Keratinocyte (primary cell): ENCODE data around the gene ADCY10. TPM values are rescaled to one million over a fixed set of nuclear protein-coding genes. Genes with fewer than 3 reads are reported as not detected.

ENCODE experiments used
- DNase-seq: peaks from one replicate; pipeline ENCODE4 v3.0.0-alpha.2; 2011; ENCODE audit warnings: low read depth, missing footprints, low spot score
- FAIRE-seq: peaks from 2 replicates; lab custom pipeline; 2011; peaks lifted over from hg19 to GRCh38; lab: Jason Lieb, UNC
- H2AFZ ChIP-seq: 2 replicates; pipeline ENCODE4 v1.6.0; 2012; ENCODE audit warnings: low read length, control low read depth, inconsistent platforms; ENCODE audit not compliant: control insufficient read depth
- H3K27ac ChIP-seq: 2 replicates; pipeline ENCODE4 v1.5.1; 2011; ENCODE audit warnings: low read length; ENCODE audit not compliant: control insufficient read depth, insufficient read depth
- H3K27me3 ChIP-seq: 3 replicates; pipeline ENCODE4 v1.6.0; 2011; ENCODE audit warnings: low read length; ENCODE audit not compliant: control insufficient read depth, insufficient read depth; ENCODE audit errors: extremely low read depth
- H3K36me3 ChIP-seq, 2 experiments: 2 replicates in 1 of 2; 3 replicates in 1 of 2; pipeline ENCODE4 v1.5.1; 2011; ENCODE audit warnings: low read length in 2 of 2, mild to moderate bottlenecking in 1 of 2; ENCODE audit not compliant: control insufficient read depth in 2 of 2, insufficient read depth in 2 of 2; ENCODE audit errors: extremely low read depth in 1 of 2
- H3K4me1 ChIP-seq: 3 replicates; pipeline ENCODE4 v1.5.1; 2011; ENCODE audit warnings: low read length; ENCODE audit not compliant: control insufficient read depth, insufficient read depth; ENCODE audit errors: extremely low read depth
- H3K4me2 ChIP-seq: 3 replicates; pipeline ENCODE4 v1.6.0; 2011; ENCODE audit warnings: low read depth, low read length; ENCODE audit not compliant: control insufficient read depth, insufficient read depth; ENCODE audit errors: extremely low read depth
- H3K4me3 ChIP-seq, 3 experiments: fragments of 200-600 bp in 1 of 3; sonication (generic) in 1 of 3; 2 replicates in 2 of 3; 3 replicates in 1 of 3; pipeline ENCODE4 v1.5.1; 2011 to 2016; ENCODE audit warnings: low read length in 3 of 3, mild to moderate bottlenecking in 3 of 3, control low read depth in 2 of 3, inconsistent platforms in 1 of 3, low read depth in 1 of 3, mixed read lengths in 1 of 3, mixed run types in 1 of 3, moderate library complexity in 1 of 3; ENCODE audit not compliant: control insufficient read depth in 2 of 3, insufficient read depth in 2 of 3; ENCODE audit errors: extremely low read depth in 1 of 3
- H3K79me2 ChIP-seq: 2 replicates; pipeline ENCODE4 v1.6.0; 2012; ENCODE audit warnings: low read length; ENCODE audit not compliant: control insufficient read depth, insufficient read depth
- H3K9ac ChIP-seq: 3 replicates; pipeline ENCODE4 v1.6.0; 2011; ENCODE audit warnings: low read length; ENCODE audit not compliant: control insufficient read depth, insufficient read depth; ENCODE audit errors: extremely low read depth
- H3K9me1 ChIP-seq: 3 replicates; pipeline ENCODE4 v1.6.0; 2011; ENCODE audit warnings: low read length; ENCODE audit not compliant: control insufficient read depth, insufficient read depth; ENCODE audit errors: extremely low read depth
- H3K9me3 ChIP-seq: 2 replicates; pipeline ENCODE4 v1.5.1; 2012; ENCODE audit warnings: low read depth, low read length; ENCODE audit not compliant: control insufficient read depth
- H4K20me1 ChIP-seq: 3 replicates; pipeline ENCODE4 v1.6.0; 2011; ENCODE audit warnings: low read length; ENCODE audit not compliant: control insufficient read depth, insufficient read depth; ENCODE audit errors: extremely low read depth
- EZH2 ChIP-seq: IDR thresholded peaks from one replicate; pipeline ENCODE4 v1.6.1; 2012; ENCODE audit warnings: inconsistent platforms, mild to moderate bottlenecking, low read length, moderate library complexity
- dilution Hi-C: fragments of 300-500 bp; cut with MboI; formaldehyde crosslinking; loops from one replicate; pipeline ENCODE4 v1.7.0; 2020; ENCODE audit warnings: low sequenced_read_pairs; ENCODE audit not compliant: extremely low pct_ligation_motif_present
- polyA plus RNA-seq, 5 experiments: library from polyadenylated mRNA; depleted of rRNA in 3 of 5; stranded (reverse) in 3 of 5; stranded (forward) in 1 of 5; unstranded in 1 of 5; fragments of >200 nt; gene quantifications; 1 replicate in 1 of 5; 2 replicates in 3 of 5; 3 replicates in 1 of 5; pipeline versions ENCODE4 v1.2.1 to v1.2.3, GENCODE V29; 2011 to 2012; ENCODE audit warnings: missing spikeins in 2 of 5, low read depth in 1 of 5, low replicate concordance in 1 of 5
- TF ChIP-seq, protein P1 (sequence below), 3 experiments: IDR thresholded peaks in 1 of 3; conservative IDR thresholded peaks in 1 of 3; optimal IDR thresholded peaks in 1 of 3; 2 replicates in 2 of 3; 3 replicates in 1 of 3; pipeline versions ENCODE3 to v1.5.1; 2011; ENCODE audit warnings: low read length in 3 of 3, mild to moderate bottlenecking in 3 of 3, moderate library complexity in 2 of 3, control low read depth in 1 of 3, inconsistent platforms in 1 of 3; ENCODE audit not compliant: insufficient read depth in 2 of 3; ENCODE audit errors: extremely low read depth in 1 of 3

ADCY10 gene
- polyA plus RNA-seq, 1 donor (not counting 4 experiments of a cell fraction or from before 2014, with no cell fraction given) = 0.04 TPM

DNA sequence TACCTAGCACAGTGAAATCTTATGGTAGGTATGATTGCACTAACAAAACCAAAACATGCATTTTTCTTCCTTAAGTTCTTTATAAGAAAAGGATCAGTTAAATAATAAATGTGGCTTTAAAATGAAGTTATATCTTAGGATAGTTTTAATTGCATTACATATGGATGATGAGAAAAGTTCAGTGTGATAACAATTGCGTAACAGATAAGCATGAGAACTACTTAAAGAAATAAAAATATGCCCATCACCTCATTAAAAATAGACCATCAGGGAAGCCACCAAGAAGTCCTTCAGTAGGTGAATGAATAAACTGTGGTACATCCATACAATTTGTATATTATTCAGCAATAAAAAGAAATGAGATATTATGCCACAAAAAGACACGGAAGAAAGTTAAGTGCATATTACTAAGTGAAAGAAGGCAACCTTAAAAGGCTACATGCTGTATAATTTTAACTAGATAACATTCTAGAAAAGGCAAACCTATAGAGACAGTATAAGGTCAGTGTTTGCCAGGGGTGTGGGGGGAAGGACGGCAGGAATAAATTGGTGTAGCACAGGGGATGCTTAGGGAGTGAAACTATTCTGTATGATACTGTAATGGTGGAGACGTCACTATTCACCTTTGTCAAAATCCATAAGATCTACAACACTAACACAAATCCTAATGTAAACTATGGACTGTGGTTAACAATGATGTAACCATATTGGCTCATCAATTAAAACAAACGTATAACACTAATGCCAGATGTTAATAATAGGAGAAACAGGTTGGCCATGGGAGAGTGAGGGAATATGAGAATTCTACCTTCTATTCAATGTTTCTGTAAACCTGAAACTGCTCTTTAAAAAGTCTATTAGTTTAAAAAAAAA lies 149.2 kb downstream of the ADCY10 start:
- no peak overlapping the region for H3K4me3 ChIP-seq
- FAIRE-seq = no peak

DNA sequence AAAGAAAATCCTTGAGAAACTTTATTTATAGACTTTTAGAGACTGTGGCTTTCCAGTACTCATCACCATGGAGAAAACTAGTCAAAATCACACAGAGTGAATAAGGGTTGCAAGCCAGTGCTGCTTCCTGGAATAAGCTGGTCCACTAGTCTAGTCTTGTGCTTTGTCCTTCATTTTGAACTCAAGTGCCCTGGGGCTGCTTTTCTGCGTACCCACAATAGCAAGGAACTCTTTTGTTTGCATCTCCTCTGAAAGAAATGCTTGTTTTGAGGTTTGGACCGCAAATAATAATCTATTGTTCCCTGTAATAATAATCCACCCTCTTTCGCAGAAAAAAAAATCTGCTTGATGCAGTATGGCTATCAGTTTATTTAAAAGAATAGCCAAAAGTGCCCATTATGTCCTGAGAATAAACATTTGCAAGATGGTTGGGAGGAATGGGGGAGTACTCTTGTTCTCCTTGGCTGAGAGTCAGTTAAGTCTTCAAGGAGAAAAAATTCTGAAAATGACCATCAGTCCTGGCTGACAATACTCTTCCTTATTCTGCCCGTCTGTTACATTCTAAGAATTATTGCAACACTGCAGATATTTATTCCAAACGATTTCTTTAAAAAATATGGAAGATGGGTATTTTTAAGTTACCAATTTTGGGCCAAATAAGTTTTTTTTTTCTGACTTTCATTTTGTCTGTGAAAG lies 150.3 kb downstream of the ADCY10 start:
- Histone ChIP-seq H2AFZ (no peak overlapping the region), H3K4me3 (peak overlapping the region in 1 of 3 experiments; percentile 32), H3K9me1 (no peaks in the 10 kb centered on the region), H3K9me3 (no peaks in the 10 kb centered on the region), H3K4me1 (peaks cover 32% of the 10 kb centered on the region), H3K27ac (no peak overlapping the region), H3K79me2 (peaks cover 63% of the 10 kb centered on the region), H3K27me3 (no peaks in the 10 kb centered on the region), H3K4me2 (peak overlapping the region; percentile 51), H3K9ac (no peak overlapping the region), H3K36me3 (peaks cover 3 to 14% of the 10 kb centered on the region in 2 experiments), H4K20me1 (peaks cover 16% of the 10 kb centered on the region)
- peak; percentile 86 for FAIRE-seq
- dilution Hi-C loops = no loop called here
- DNase-seq = peak; percentile 73
- TF ChIP-seq, protein P1, sequence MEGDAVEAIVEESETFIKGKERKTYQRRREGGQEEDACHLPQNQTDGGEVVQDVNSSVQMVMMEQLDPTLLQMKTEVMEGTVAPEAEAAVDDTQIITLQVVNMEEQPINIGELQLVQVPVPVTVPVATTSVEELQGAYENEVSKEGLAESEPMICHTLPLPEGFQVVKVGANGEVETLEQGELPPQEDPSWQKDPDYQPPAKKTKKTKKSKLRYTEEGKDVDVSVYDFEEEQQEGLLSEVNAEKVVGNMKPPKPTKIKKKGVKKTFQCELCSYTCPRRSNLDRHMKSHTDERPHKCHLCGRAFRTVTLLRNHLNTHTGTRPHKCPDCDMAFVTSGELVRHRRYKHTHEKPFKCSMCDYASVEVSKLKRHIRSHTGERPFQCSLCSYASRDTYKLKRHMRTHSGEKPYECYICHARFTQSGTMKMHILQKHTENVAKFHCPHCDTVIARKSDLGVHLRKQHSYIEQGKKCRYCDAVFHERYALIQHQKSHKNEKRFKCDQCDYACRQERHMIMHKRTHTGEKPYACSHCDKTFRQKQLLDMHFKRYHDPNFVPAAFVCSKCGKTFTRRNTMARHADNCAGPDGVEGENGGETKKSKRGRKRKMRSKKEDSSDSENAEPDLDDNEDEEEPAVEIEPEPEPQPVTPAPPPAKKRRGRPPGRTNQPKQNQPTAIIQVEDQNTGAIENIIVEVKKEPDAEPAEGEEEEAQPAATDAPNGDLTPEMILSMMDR (optimal IDR thresholded peaks at IDR 0.05 in 1 of 3, IDR thresholded peaks at IDR 0.05 in 1 of 3, conservative IDR thresholded peaks at IDR 0.05 in 1 of 3; ENCODE audit: extremely low read depth in 1 of 3, insufficient read depth in 2 of 3, low read length in 3 of 3) = no peak
- no peak for TF ChIP-seq EZH2

More for the DNA sequence above, 149.2 kb downstream of the ADCY10 start:
- Histone ChIP-seq H3K36me3 (peaks cover 9 to 19% of the 10 kb centered on the region in 2 experiments), H3K27me3 (no peaks in the 10 kb centered on the region), H3K79me2 (peaks cover 55% of the 10 kb centered on the region), H3K9me3 (no peaks in the 10 kb centered on the region), H3K4me1 (peaks cover 32% of the 10 kb centered on the region), H4K20me1 (peaks cover 16% of the 10 kb centered on the region), H3K27ac (no peak overlapping the region), H2AFZ (no peak overlapping the region), H3K9ac (no peak overlapping the region), H3K9me1 (no peaks in the 10 kb centered on the region), H3K4me2 (no peak overlapping the region)
- dilution Hi-C loops = no loop called here
- TF ChIP-seq, protein P1 (optimal IDR thresholded peaks at IDR 0.05 in 1 of 3, IDR thresholded peaks at IDR 0.05 in 1 of 3, conservative IDR thresholded peaks at IDR 0.05 in 1 of 3; ENCODE audit: extremely low read depth in 1 of 3, insufficient read depth in 2 of 3, low read length in 3 of 3) = no peak
- no peak for TF ChIP-seq EZH2
- DNase-seq = no peak
